WERI-Rb-1 (cell line): ENCODE results near the gene BEAN1.

ENCODE experiments used
- DNase-seq: peaks from one replicate; pipeline ENCODE4 v3.0.0-alpha.2; 2020
- H3K27ac ChIP-seq: fragments of 250-450 bp; sonication (Bioruptor Pico); 2 replicates; pipeline ENCODE4 v1.5.1; 2020; ENCODE audit warnings: mild to moderate bottlenecking, moderate library complexity
- H3K27me3 ChIP-seq: fragments of 250-450 bp; sonication (Bioruptor Pico); 2 replicates; pipeline ENCODE4 v1.5.1; 2021; ENCODE audit warnings: mild to moderate bottlenecking, low read depth, moderate library complexity; ENCODE audit not compliant: insufficient read depth, severe bottlenecking
- H3K36me3 ChIP-seq: fragments of 250-450 bp; sonication (Bioruptor Pico); 2 replicates; pipeline ENCODE4 v1.5.1; 2020; ENCODE audit warnings: mild to moderate bottlenecking, moderate library complexity
- H3K4me3 ChIP-seq: 2 replicates; pipeline ENCODE4 v1.5.1; 2011; ENCODE audit warnings: low read depth, mild to moderate bottlenecking, control low read depth, low read length
- H3K9me3 ChIP-seq: fragments of 250-450 bp; sonication (Bioruptor Pico); 2 replicates; pipeline ENCODE4 v1.5.1; 2021; ENCODE audit warnings: mild to moderate bottlenecking, moderate library complexity; ENCODE audit not compliant: severe bottlenecking
- TF ChIP-seq, protein P1 (sequence below): IDR thresholded peaks from 2 replicates; pipeline ENCODE4 v1.5.1; 2011; ENCODE audit warnings: low read depth, mild to moderate bottlenecking, control low read depth, inconsistent platforms, low read length

The BEAN1 gene

DNA sequence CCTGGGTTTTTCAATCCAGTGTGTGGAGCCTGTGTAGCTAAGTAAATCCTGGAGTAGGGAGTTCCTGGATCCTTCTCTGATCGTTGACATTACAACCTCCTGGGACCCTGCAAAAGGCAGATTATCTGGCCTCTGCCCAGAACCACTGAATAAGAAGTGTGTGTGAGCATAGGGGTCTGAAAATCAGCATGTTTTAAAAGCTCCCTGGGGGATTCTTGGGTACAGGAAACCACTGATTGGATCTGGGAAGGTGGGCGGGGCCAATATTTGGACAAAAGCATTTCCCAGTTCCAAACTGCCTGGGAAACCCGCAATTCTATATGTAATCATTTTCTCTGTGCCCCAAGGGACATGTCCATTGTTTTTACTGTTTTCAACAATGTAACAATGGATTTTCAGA is 27.2 kb upstream of the BEAN1 start:
- Histone ChIP-seq H3K27ac (no peak overlapping the region), H3K9me3 (no peaks in the 10 kb centered on the region), H3K4me3 (no peak overlapping the region), H3K27me3 (no peaks in the 10 kb centered on the region), H3K36me3 (no peaks in the 10 kb centered on the region)
- TF ChIP-seq, protein P1, sequence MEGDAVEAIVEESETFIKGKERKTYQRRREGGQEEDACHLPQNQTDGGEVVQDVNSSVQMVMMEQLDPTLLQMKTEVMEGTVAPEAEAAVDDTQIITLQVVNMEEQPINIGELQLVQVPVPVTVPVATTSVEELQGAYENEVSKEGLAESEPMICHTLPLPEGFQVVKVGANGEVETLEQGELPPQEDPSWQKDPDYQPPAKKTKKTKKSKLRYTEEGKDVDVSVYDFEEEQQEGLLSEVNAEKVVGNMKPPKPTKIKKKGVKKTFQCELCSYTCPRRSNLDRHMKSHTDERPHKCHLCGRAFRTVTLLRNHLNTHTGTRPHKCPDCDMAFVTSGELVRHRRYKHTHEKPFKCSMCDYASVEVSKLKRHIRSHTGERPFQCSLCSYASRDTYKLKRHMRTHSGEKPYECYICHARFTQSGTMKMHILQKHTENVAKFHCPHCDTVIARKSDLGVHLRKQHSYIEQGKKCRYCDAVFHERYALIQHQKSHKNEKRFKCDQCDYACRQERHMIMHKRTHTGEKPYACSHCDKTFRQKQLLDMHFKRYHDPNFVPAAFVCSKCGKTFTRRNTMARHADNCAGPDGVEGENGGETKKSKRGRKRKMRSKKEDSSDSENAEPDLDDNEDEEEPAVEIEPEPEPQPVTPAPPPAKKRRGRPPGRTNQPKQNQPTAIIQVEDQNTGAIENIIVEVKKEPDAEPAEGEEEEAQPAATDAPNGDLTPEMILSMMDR = no peak
- DNase-seq = no peak

DNA sequence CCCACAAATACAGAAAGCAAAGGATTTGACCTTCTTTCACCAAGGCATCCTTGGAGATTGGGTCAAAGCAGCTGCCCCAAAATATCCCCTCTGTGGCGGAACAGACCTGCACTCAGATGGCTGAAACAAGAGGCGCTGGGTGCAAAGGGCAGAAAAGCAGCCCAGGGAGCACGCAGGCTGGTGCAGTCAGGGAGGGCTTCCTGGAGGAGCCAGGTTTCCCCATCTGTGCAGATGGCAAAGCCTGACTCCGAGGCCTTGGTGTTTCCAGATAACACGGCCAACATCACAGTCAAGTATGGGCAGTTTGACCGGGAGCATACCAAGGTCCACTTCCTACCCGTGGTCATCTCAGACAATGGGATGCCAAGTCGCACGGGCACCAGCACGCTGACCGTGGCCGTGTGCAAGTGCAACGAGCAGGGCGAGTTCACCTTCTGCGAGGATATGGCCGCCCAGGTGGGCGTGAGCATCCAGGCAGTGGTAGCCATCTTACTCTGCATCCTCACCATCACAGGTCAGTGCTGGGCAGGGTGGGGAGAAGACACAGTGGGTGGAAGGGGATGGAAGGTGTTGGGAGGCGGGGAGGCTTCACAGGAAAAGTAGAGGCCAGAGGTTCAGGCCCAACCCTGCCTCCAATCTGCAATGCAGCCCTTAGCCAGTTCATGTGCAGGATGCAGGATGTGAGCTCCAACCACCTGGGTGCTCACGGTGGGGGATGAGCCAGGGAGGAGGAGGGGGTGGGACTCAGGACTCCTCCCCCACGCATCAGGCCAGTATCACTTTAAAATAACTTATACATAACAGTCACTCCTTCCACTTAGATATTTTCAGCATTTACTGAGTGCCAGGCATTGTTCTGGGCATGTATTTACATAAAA is 26.4 kb upstream of the BEAN1 start:
- H3K27me3 ChIP-seq = no peaks in the 10 kb centered on the region
- H3K9me3 ChIP-seq = no peaks in the 10 kb centered on the region
- no peaks in the 10 kb centered on the region for H3K36me3 ChIP-seq
- DNase-seq = no peak
- H3K4me3 ChIP-seq = no peak overlapping the region
- TF ChIP-seq, protein P1 = no peak
- H3K27ac ChIP-seq = no peak overlapping the region

DNA sequence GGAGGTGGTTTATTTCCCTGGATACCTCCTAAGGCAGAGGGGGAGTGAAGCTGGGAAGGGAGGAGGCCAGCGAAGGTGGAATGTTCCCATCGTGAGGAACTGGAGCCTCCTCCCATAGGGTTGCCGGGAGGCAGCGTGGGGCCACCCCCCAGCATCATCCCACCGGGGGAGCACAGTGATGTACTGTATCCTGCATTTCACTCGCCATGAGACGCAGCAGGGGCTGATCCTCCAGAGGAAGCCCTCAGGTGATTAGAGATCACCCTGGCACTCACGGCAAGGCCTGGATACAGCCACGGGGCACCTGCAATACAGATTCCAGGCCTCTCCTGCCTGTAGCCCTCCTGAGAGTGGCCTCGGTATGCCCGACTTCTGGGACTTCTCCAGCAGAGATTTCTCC is 25.5 kb upstream of the BEAN1 start:
- peaks cover 3% of the 10 kb centered on the region for H3K27me3 ChIP-seq
- H3K36me3 ChIP-seq = no peaks in the 10 kb centered on the region
- TF ChIP-seq, protein P1 = no peak

DNA sequence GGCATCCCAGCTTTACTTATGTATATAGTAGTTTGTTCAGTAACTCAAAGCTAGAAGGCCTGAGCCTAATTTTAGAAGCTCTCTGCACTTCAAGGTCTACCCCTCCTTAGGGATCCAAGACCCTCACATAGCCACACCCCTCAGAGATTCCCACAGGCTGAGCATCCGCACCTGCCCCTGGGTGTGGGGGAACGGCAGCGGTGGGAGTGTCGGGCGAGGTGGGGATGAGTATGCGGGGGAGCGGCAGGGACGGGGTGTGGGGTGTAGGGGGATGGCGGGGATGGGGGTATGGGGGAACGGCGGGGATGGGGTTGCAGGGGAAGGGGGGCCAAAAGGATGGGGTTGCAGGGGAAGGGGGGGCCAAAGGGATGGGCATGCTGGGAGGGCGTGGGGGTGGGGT is 24.9 kb upstream of the BEAN1 start:
- no peak overlapping the region for H3K27ac ChIP-seq

More for the DNA sequence above, 25.5 kb upstream of the BEAN1 start:
- H3K27ac ChIP-seq = no peak overlapping the region
- DNase-seq = no peak
- H3K9me3 ChIP-seq = no peaks in the 10 kb centered on the region
- no peak overlapping the region for H3K4me3 ChIP-seq

DNA sequence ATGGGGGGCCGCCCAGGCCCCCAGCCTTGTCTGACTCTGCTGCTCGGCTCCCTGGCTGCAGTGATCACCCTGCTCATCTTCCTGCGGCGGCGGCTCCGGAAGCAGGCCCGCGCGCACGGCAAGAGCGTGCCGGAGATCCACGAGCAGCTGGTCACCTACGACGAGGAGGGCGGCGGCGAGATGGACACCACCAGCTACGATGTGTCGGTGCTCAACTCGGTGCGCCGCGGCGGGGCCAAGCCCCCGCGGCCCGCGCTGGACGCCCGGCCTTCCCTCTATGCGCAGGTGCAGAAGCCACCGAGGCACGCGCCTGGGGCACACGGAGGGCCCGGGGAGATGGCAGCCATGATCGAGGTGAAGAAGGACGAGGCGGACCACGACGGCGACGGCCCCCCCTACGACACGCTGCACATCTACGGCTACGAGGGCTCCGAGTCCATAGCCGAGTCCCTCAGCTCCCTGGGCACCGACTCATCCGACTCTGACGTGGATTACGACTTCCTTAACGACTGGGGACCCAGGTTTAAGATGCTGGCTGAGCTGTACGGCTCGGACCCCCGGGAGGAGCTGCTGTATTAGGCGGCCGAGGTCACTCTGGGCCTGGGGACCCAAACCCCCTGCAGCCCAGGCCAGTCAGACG is 24.4 kb upstream of the BEAN1 start:
- Histone ChIP-seq H3K4me3 (no peak overlapping the region), H3K36me3 (no peaks in the 10 kb centered on the region), H3K27ac (no peak overlapping the region), H3K9me3 (no peaks in the 10 kb centered on the region), H3K27me3 (peaks cover 3% of the 10 kb centered on the region)
- DNase-seq = no peak
- TF ChIP-seq, protein P1 = no peak

More for the DNA sequence above, 24.9 kb upstream of the BEAN1 start:
- Histone ChIP-seq H3K36me3 (no peaks in the 10 kb centered on the region), H3K4me3 (no peak overlapping the region), H3K27me3 (peaks cover 3% of the 10 kb centered on the region), H3K9me3 (no peaks in the 10 kb centered on the region)
- TF ChIP-seq, protein P1 = no peak
- DNase-seq = no peak
